ENCODE measurements around the gene C19orf53.
"Not testable (repeated sequence)": the region's sequence is repeated elsewhere in the genome, so short reads cannot be mapped to it uniquely, and the experiment has no call there.

C19orf53 gene

DNA sequence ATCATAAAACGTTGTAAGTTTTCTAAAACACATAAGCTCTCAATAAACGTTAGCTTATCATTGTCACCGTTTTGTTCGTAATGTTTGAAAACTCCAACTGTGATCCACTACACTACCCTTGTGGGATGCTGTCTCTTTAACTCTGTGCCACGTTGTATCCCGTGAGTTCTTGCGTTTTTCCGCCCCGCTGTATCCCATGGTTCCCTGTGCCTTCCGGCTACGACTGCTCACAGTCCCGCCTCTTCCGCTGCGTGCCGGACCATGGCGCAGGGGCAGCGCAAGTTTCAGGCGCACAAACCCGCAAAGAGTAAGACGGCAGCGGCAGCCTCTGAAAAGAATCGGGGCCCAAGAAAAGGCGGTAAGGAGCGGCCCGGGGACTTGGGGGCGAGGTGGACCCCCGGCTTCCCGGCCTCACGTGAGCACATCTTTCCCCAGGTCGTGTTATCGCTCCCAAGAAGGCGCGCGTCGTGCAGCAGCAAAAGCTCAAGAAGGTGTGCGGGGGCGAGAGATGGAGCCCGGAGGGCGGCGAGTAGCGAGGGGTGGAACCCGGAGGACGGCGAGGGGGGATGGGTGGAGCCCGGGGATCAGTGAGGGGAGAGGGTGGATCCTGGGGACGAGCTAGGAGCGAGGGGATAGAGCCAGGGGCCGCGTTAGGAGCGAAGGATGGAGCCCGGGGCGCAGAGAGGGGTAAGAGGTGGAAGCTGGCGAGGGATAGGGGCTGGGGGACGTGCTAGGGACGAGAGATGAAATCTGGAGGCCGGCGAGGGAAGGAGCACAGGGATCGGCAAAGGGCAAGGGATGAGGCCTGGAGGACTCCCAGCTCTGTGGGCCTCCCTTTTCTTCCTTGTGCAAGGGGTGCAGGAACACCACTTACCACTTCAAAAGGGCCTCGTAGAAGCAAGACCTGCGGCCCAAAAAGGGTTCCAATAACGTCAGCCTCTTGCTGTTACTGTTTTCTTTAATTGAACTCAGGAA lies at the start of gene C19orf53:
Gene C19orf53, plus strand, starts transcription at position 240 of the 975 bp plus-strand sequence. Its CDS starts 22 bp downstream, at position 262.
- DNase-seq, result peak; percentile 91

DNA sequence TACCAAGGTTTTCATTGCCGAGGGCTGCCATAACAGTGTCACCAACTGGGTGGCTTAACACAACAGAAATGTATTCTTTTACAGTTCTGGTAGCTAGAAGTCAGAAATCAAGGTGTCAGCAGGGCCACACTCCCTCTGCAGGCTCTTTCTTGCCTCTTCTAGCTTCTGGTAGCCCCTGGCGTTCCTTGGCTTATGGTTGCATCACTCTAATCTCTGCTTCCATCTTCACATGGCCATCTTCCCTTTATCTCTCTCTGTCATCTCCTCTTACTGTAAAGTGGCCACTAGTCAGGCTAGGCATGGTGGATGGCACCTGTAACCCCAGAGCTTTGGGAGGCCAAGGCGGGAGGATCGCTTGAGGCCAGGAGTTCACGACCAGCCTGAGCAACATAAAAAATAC lies 47.9 kb upstream of the C19orf53 start:
- no peak for DNase-seq

DNA sequence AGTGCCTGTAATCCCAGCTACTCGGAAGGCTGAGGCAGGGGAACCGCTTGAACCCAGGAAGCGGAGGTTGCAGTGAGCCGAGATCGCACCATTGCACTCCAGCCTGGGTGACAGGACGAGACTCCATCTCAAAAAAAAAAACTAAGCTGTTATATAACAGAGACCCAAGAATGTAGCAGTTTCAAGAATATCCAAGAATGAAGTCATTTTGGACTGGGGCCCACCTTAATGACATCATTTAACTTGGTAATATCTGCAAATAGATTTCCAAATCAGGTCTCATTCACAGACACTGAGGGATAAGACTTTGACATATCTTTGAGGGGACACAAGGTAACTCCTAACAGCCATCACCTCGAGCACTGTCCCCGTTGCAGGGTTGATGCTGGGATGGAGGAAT lies 46.5 kb upstream of the C19orf53 start:
- no peak for DNase-seq

DNA sequence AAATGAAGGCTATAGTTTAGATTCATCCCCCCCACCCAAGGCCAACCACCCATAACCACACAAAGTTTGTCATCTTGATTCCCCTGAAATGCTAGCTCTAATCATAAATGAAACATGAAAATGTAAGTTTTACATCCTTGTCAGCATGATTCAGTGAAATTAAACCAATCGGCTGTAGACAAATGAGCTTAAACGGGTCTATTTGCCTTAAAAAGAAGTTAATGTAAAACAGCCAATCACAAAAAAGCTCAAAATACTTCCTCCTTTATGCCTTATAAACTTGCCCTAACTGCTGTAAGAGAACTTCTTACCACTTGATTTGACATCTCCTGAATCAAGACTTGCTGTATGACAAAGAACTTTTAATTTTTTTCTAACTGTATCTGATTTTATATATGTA lies 44.4 kb upstream of the C19orf53 start:
- DNase-seq, result no peak

DNA sequence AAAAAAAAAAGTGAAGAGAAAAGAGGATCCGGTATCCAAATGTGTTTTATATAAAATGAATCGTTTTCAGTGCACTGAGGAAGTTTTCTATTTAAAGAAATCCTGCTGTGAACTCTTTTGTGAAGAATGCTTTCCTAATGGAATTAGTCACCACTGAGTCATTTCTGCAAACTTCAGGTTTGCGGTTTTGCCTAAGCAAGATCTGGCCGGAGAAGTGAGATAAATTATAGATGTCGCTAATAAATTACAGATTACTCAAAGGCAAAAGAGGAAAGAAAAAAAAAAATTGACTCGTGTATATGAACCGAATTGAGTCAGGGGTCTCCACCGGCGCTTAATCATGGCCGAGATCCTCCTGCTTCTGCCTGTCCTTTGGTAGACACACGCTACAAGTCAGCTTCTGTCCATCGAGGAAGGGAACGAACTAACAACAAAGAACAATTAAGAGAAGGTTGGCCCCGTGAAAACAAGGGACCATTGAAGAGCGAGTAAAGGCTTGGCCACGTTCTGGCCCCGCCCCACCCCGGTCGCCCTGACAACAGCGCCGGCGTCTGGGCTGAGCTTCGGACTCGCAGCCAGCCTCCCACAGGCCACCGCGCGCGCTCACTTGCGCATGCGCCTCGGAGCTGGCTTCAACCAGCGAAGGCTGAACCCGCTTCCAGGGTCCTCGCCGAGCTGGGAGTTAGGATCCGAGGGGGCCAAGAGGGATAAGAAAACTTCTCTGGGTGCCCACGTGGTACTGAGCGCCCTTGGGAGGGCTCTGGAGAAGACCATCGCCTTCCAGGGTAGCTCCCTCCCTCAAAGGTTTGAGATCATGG lies 42.9 kb upstream of the C19orf53 start:
- peak; percentile 97 for DNase-seq

DNA sequence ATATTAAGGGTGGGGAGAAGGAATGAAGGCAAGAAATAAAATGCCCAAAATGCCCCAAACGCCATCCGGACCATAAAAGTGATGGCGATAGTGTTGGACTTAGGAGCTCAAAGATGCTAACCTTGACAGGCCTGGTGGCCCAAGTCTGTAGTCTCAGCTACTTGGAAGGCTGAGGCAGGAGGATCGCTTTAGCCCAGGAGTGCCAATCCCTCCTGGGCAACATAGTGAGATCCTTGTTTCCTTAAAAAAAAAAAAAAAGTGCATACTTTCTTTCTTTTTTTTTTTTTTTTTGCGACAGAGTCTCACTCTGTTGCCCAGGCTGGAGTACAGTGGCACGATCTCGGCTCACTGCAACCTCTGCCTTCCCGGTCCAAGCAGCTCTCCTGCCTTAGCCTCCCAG lies 41.9 kb upstream of the C19orf53 start:
- no peak for DNase-seq

DNA sequence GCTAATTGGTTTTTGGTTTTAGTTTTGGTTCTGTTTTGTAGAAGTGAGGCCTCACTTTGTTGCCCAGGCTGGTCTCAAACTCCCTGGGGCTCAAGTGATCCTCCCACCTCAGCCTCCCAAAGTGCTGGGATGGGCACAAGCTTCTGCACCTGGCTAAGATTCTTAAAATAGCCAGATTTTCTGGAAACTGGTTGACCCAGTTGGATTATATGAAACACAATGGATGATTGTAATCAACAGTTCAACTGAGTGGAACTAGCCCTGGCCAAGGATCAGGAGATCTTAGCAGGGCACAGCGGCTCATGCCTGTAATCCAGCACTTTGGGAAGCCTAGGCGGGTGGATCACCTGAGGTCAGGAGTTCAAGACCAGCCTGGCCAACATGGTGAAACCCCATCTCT lies 39.5 kb upstream of the C19orf53 start:
- no peak for DNase-seq

DNA sequence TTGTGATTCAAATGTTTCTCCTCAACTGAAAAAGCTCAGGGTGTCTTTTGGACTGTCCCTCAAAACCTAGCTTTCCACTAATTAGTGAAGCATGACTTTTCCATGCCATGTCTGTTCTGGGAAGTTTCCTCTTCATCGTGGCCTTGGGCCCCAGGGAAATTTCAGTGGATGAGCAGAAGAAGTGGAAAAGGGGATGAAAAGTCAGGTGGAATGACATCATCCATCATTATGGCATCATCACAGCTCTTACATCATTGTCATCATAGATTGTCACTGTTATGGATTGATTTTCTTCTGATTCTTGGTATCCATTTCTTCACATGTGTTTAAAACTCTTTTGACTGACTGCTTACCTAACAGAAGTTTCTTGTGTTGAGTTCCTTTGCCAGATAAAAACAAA lies 36.2 kb upstream of the C19orf53 start:
- DNase-seq, result no peak

DNA sequence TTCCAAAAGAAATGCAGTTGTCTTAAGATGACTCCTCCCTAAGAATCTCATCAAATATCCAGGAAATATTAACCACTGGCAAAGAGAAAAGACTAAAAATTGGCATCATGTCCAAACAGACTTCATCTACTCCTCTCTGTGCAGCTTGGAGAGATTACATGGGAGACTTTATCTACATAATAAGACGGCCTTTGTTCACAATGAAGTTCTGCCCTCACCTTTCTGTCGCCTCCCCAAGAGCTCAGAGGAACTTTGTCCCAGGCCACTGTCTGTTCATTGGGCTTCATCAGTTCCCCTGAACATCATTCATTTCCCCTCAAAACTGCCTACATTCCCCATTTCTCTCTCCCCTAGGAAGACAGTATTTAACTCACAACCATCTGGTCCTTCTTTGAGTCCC lies 32.4 kb upstream of the C19orf53 start:
- no peak for DNase-seq

DNA sequence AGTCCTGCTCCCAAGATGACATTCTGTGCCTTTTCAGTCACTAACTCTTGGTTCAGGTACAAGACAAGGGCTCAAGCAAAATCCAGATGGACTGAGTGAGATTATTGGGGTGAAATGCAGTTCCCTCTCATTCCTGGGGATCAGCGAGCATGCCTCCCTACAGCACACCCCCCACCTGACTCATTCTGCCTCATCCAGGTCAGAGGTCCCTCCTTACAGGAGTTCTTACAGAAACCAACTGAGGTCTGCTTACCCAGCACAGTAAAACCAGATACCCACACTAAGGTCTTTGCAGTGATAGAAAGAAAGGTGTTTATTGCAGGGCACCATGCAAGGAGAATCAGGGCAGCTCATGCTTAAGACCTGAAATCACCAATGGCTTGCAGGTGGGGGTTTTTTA lies 31.5 kb upstream of the C19orf53 start:
- DNase-seq, result no peak

DNA sequence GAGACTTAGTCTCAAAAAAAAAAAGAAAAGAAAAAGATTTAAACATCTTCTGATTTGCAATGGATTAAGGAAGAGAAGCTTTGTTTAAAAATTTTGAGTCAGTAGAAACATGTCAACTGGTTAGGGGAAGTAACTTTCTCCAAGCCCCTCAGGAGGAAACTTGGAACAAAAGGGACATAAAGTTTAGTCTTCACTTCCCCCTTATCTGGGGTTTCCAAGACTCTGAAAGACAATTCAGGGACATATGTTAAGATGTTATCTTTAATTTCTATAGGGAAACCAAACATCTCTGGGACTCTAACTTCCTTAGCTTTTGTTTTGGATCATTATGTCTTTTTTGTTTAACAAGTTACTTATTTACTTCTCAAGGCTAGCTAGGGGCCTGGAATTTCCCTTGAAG lies 30.1 kb upstream of the C19orf53 start:
- DNase-seq, result no peak

DNA sequence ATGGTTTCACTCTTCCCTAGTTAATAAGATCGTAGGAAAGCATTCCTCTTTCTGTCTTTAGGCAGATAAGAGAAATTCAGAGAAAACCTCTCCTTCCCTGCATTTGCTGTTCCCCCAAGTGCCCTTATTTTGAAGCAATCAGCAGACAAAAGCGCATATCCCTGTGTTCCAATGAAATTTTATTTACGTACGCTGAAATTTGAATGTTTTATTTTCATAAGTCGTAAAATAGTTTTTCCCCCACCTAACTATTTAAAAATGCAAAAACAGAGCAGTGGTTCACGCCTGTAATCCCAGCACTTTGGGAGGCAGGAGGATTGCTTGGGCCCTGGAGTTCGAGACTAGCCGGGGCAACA lies 27.2 kb upstream of the C19orf53 start:
- DNase-seq, result no peak

DNA sequence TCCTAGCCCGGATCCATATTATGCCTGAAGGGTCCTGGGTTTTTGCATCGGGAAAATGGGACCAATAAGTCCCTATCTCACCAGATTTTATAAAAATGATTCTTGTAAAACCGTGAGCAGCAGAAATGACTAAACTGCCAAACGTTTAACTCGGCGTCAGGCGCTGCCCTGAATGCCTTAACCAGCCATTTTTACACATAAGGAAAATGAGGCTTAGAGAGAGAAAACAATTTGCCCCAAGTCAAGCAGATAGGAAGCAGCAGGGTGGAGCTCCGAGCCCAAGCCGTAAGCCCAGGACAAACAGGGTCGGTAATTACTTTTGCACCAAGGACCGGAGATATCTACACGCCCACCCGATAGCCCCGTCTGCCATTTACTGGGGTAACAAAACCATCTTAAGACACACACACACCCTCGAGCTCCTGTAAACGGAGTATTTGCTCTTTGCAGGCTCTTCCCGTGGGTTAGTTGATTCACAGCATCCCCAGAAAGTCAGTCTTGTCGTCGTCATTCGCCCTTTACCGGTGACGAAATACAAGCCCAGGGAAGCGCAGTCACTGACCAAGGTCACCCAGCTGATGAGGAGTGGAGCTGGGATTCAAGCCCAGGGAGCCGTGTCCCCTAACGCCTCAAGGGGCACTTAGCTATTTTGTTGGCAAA lies 26.0 kb upstream of the C19orf53 start:
- DNase-seq, result peak; percentile 26

DNA sequence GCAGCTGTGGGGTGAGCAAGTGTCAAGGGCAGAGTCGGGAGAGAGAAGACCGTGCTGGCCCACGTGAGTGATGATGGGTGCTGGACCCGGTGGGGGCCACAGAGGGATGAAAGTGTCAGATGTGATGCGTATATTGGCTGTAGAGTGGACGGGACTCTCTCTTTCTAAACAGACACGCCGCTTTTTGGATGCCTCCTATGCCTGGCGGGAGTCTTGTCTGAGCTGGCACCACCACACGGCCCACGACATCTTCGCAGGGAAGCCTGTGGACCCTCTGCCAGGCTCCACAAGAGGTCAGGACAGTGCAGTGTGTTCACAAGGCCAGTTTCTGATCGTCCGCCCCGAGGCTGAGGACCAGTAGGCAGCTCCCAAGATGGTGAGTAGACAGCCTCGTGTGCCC lies 22.8 kb upstream of the C19orf53 start:
- no peak for DNase-seq

DNA sequence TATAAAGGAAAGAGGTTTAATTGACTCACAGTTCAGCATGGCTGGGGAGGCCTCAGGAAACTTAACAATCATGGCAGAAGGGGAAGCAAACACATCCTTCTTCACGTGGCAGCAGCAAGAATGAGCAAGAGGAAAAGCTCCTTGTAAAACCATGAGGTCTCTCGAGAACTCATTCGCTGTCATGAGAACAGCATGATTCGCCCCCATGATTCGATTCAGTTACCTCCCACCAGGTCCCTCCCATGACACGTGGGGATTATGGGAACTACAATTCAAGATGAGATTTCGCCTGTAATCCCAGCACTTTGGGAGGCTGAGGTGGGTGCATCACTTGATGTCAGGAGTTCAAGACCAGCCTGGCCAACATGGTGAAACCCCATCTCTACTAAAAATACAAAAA lies 20.6 kb upstream of the C19orf53 start:
- not testable (repeated sequence) for DNase-seq

DNA sequence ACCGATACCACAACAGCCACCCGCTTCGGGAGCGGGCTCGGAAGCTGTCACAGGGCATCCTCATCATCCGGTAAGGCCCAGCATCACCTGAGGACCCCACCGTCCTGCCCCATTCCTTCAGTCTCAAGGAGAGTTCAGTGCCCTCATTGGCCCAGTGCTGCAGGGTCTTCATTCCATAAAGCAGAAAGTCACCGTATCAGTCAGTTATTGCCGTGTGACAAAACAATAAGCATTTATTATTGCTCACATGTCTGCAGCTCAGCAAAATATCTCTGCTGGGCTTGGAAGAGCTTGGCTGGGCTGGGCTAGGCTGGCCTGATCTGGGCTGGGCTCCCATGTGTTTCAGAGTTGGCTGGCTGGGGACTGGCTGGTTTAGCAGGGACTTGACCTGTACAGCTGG lies 18.0 kb upstream of the C19orf53 start:
- no peak for DNase-seq

DNA sequence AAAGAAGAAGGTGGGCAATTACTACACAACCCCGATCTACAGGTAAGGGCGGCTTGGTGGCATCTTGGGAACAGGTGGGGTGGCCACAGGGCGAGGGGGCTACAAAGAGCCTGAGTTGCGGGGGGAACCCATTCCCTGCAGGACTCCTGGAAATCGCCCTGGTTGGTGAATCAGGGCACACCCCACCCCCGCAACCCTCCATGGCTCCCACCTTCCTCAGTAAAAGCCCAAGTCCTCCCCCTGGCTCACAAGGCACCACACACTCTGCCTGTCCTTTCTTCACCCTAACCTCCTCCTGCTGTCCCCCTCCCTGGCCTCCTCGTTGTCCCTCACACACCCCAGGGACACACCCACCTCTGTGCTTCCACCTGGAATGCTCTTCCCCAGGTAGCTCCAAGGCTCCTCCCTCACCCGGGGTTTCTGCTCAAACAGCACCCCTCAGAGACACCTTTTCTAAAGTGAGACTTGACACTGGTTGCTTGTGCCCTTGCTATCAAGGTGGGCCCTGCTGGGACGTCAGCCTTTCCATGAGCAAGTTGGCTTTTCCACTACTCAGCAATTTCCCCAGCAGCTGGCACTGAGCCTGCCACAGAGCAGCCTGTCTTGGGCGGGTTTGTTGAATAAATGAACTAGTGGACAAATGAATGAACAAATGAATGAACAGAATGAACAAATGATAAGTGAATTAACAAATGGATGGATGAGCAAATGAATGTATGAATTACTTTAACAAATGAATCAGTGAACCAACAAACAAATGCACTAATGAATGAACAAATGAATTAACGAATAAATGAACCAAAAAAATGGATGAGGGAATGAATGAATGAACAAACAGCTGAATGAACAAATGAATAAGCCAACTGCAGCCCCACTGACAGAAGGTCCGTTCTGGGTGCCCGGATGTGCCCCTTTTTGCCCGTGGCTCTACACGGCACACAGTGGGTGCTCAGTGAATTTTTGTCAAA lies 16.2 kb upstream of the C19orf53 start:
- DNase-seq, result no peak

DNA sequence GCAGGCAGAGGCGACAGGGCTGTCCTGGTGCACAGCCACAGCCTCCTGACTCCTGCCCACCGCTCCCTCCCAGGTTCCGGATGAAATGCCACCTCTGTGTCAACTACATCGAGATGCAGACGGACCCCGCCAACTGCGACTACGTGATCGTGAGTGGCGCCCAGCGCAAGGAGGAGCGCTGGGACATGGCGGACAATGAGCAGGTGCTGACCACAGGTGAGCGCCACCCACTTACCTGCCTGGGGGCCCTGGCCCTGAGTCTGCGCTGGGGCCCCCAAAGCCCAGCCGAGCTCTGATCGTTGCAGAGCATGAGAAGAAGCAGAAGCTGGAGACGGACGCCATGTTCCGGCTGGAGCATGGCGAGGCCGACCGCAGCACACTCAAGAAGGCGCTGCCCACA lies 15.5 kb upstream of the C19orf53 start:
- no peak for DNase-seq

DNA sequence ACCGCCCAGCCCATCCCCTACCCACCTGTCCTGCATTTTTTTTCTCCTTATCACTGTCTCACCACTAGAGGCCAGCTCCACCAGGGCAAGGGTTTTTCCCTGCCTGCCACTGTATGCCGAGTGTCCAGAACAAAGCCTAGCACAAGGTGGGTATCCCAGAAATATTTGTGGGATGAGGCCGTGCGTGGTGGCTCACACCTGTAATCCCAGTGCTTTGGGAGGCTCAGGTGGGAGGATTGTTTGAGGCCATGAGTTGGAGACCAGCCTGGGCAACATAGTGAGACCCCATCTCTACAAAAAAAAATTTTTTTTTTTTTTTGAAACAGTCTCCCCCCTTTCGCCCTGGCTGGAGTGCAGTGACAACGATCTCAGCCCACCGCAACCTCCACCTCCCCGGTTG lies 12.8 kb upstream of the C19orf53 start:
- DNase-seq, result no peak

DNA sequence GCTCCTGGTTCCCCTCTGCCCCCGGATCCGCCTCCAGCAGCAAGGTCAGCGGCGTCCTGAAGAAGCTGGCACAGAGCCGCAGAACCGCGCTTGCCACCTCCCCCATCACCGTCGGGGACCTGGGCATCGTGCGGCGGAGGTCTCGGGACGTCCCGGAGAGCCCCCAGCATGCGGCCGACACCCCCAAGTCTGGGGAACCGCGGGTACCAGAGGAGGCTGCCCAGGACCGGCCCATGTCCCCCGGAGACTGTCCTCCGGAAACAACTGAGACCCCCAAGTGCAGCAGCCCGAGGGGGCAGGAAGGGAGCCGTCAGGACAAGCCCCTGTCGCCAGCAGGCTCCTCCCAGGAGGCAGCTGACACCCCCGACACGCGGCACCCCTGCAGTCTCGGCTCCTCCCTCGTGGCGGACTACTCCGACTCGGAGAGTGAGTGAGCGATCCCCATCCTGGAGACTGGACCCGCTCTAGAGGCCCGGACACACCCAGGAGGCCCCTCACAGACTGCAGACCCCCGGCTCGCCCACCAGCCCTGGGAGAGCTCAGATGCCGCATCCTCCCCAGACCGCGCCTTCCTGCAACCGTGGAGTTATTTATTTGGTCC lies 11.5 kb upstream of the C19orf53 start:
- no peak for DNase-seq

DNA sequence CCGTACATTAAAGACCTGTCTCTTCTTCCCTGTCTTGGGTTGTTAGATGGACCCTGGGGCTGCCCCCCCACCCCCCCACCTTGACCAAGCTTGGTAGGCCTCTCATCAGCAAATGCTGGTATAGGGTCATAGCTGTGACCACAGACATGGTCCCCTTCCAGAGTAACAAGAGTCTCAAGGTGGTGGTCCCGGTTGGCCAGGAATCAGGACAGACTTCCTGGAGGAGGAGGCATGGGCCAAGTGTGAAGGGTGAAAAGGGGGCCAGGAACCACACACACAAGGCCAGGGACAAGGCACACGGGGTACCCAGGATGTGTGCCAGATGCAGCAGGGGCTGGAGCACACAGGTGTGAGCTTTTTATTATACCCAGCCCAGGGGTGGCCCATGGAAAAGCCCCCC lies 11.0 kb upstream of the C19orf53 start:
- no peak for DNase-seq
